Gastroesophageal sphincter (tissue), 3 donors: ENCODE data around the gene EPHB1.

Source experiments
- POLR2A ChIP-seq, 2 donors: fragments of 450-650 bp; IDR thresholded peaks; one replicate each; pipeline ENCODE4 v1.6.1; 2017; ENCODE audit warnings: antibody characterized with exemption in 2 of 2, mild to moderate bottlenecking in 2 of 2, moderate library complexity in 1 of 2
- POLR2AphosphoS5 ChIP-seq: sonication (generic); formaldehyde crosslinking; IDR thresholded peaks from one replicate; pipeline ENCODE4 v1.6.1; 2017; ENCODE audit warnings: antibody characterized with exemption
- TF ChIP-seq, protein P1 (sequence below), 4 experiments: fragments of 200-600 bp in 2 of 4; fragments of 450-650 bp in 2 of 4; sonication (generic) in 1 of 4; IDR thresholded peaks; one replicate each; pipeline ENCODE4 v1.5.1; 2017 to 2019; ENCODE audit warnings: antibody characterized with exemption in 4 of 4, mild to moderate bottlenecking in 2 of 4, moderate library complexity in 2 of 4

DNA sequence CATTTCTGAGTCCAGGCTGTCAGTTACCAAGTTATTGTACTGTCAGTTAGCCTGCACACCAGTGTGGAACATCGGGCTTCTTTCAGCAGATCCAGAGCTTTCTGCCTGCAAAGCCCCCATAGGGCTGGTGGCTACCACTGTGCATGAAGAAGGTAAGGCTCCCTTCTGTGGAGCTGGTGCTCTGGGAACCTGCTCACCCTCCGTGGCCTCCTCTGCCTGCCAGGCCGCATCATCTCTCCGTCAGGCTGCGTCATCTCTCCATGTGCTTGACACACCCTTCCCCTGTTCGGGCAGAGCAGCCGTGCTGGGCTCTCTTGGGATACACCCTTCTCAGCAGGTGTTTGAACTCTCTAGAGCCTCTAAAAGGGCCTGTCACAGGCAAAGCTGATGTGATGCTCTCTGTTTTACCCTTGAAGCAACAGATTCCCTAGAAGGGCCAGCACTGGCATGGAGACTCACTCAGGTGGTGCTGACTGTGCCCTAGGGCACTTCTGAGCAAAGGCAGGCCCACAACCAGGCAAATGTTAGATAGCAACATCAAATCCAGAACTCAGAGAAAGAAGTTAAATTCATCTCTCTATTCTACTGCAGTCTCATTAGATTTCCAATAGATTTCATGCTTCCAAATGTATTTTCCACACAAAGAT is 261.1 kb downstream of the EPHB1 start:
- TF ChIP-seq, protein P1, sequence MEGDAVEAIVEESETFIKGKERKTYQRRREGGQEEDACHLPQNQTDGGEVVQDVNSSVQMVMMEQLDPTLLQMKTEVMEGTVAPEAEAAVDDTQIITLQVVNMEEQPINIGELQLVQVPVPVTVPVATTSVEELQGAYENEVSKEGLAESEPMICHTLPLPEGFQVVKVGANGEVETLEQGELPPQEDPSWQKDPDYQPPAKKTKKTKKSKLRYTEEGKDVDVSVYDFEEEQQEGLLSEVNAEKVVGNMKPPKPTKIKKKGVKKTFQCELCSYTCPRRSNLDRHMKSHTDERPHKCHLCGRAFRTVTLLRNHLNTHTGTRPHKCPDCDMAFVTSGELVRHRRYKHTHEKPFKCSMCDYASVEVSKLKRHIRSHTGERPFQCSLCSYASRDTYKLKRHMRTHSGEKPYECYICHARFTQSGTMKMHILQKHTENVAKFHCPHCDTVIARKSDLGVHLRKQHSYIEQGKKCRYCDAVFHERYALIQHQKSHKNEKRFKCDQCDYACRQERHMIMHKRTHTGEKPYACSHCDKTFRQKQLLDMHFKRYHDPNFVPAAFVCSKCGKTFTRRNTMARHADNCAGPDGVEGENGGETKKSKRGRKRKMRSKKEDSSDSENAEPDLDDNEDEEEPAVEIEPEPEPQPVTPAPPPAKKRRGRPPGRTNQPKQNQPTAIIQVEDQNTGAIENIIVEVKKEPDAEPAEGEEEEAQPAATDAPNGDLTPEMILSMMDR (IDR thresholded peaks at IDR 0.05) = no peak
- TF ChIP-seq POLR2A (IDR thresholded peaks at IDR 0.05) (no peak), POLR2AphosphoS5 (no peak)
